HEK293T (cell line): ENCODE data around the gene ZMYND12.
A peak's percentile ranks its signal among the peaks of the same experiment; 100 is the strongest.
"Not testable (repeated sequence)": the region's sequence is repeated elsewhere in the genome, so short reads cannot be mapped to it uniquely, and the experiment has no call there.

Experiments
- CTCF ChIA-PET: fragments of 350-600 bp; formaldehyde crosslinking; extraction: SDS; loops from one replicate; lab custom pipeline; 2021; ENCODE audit warnings: antibody characterized with exemption, inconsistent platforms; lab: Yijun Ruan, JAX
- POLR2A ChIA-PET: fragments of 350-600 bp; formaldehyde crosslinking; extraction: SDS; loops from one replicate; lab custom pipeline; 2020; ENCODE audit warnings: antibody characterized with exemption, inconsistent platforms; lab: Yijun Ruan, JAX
- DNase-seq: peaks from one replicate; pipeline ENCODE4 v3.0.0; 2012; ENCODE audit warnings: mixed read lengths; ENCODE audit errors: extremely low spot score
- ARNT ChIP-seq: fragments of 450-650 bp; IDR thresholded peaks from 2 replicates; pipeline ENCODE4 v1.6.1; 2017; ENCODE audit warnings: mild to moderate bottlenecking
- BHLHE40 ChIP-seq: fragments of 450-650 bp; IDR thresholded peaks from 2 replicates; pipeline ENCODE4 v1.6.1; 2016; ENCODE audit warnings: mild to moderate bottlenecking, moderate library complexity, borderline replicate concordance
- CTBP1 ChIP-seq: fragments of 450-650 bp; IDR thresholded peaks from 2 replicates; pipeline ENCODE4 v1.6.1; 2016; ENCODE audit warnings: borderline replicate concordance
- ELF4 ChIP-seq: fragments of 450-650 bp; IDR thresholded peaks from 2 replicates; pipeline ENCODE4 v1.6.1; 2017; ENCODE audit warnings: antibody characterized with exemption
- FOXA1 ChIP-seq: fragments of 450-650 bp; IDR thresholded peaks from 2 replicates; pipeline ENCODE4 v1.6.1; 2016; ENCODE audit warnings: mild to moderate bottlenecking
- FOXK2 ChIP-seq: fragments of 450-650 bp; IDR thresholded peaks from 2 replicates; pipeline ENCODE4 v1.6.1; 2016; ENCODE audit warnings: mild to moderate bottlenecking
- FOXM1 ChIP-seq: fragments of 450-650 bp; IDR thresholded peaks from 2 replicates; pipeline ENCODE4 v1.6.1; 2017; ENCODE audit warnings: mild to moderate bottlenecking, borderline replicate concordance
- HDGF ChIP-seq: fragments of 450-650 bp; IDR thresholded peaks from 2 replicates; pipeline ENCODE4 v1.6.1; 2017; ENCODE audit warnings: antibody characterized with exemption, borderline replicate concordance
- L3MBTL2 ChIP-seq: fragments of 450-650 bp; conservative IDR thresholded peaks from 2 replicates; pipeline ENCODE4 v1.6.1; 2016; ENCODE audit warnings: mild to moderate bottlenecking
- LEF1 ChIP-seq: fragments of 450-650 bp; IDR thresholded peaks from 2 replicates; pipeline ENCODE4 v1.6.1; 2017; ENCODE audit warnings: mild to moderate bottlenecking, borderline replicate concordance
- NFRKB ChIP-seq: fragments of 450-650 bp; IDR thresholded peaks from 2 replicates; pipeline ENCODE4 v1.6.1; 2016; ENCODE audit warnings: mild to moderate bottlenecking, moderate library complexity
- PKNOX1 ChIP-seq: fragments of 450-650 bp; IDR thresholded peaks from 2 replicates; pipeline ENCODE4 v1.6.1; 2016
- SP1 ChIP-seq: fragments of 450-650 bp; IDR thresholded peaks from 2 replicates; pipeline ENCODE4 v1.6.1; 2017
- SUZ12 ChIP-seq: fragments of 450-650 bp; IDR thresholded peaks from 2 replicates; pipeline ENCODE4 v1.6.1; 2016; ENCODE audit warnings: mild to moderate bottlenecking
- TARDBP ChIP-seq: fragments of 450-650 bp; IDR thresholded peaks from 2 replicates; pipeline ENCODE4 v1.6.1; 2016
- ZNF384 ChIP-seq: fragments of 450-650 bp; IDR thresholded peaks from 2 replicates; pipeline ENCODE4 v1.6.1; 2016

The ZMYND12 gene

DNA sequence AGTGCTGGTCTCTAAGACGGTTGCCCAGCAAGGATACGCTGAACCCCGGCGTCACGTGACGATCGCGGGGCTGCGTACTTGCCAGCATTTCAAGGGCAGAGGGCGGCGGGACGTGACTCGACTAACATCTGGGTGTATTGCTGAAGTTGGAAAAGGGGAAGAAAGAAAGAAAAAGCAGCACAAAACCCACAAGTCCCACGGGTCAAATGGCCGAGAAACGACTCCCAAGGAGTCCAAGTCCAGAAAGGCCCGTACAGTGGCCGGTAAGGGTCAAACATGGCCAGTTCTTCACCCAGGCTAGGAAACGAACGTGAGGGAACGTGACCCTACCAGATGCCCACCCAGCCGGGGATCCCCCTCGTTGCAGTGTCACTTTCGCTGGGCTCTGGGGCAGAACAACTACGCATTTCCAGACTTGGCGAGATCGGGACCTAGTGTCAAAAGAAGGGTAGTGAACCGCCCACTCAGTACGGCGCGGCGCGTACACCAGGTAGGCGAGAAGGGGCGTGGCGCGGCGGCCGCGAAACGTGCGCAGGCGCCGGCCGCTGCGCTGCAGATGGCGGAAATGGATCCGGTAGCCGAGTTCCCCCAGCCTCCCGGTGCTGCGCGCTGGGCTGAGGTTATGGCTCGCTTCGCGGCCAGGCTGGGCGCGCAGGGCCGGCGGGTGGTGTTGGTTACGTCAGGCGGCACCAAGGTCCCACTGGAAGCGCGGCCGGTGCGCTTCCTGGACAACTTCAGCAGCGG lies at the start of gene ZMYND12, which contains the start of gene PPCS:
Gene ZMYND12 (minus strand): TSS at position 13 of the 744 bp plus-strand sequence. CDS start 25 bp downstream, outside the sequence.
Gene PPCS (plus strand): TSS at position 534 of the 744 bp plus-strand sequence. CDS start 23 bp downstream, at position 557.
- TF ChIP-seq SP1: no peak
- no peak for TF ChIP-seq CTBP1
- peak; percentile 72 for TF ChIP-seq L3MBTL2
- no peak for TF ChIP-seq LEF1
- no peak for TF ChIP-seq BHLHE40
- no peak for TF ChIP-seq ZNF384
- TF ChIP-seq FOXA1: no peak
- POLR2A ChIA-PET: interaction anchor here (0.9 to 1.6 kb wide), 4 partner anchors 10 to 76 kb away, joined by 3 to 9 read pairs (median 4); partner anchors contain the start of gene RIMKLA
- DNase-seq: peak; percentile 83
- CTCF ChIA-PET: no interaction called here

GRCh38 chr1:42504535-42505128 lies 48.8 kb upstream of the ZMYND12 start:
- ChIA-PET CTCF (no interaction called here), POLR2A (no interaction called here)
- TF ChIP-seq PKNOX1 (no peak), LEF1 (no peak), SUZ12 (no peak), FOXM1 (no peak), L3MBTL2 (no peak), CTBP1 (no peak), ELF4 (no peak), BHLHE40 (no peak)
- no peak for DNase-seq

- CTCF ChIA-PET, DNase-seq, POLR2A ChIA-PET: not testable (repeated sequence)
Measured at GRCh38 chr1:42502031-42502430, 46.2 kb upstream of the ZMYND12 start.

- POLR2A ChIA-PET: no interaction called here
- CTCF ChIA-PET: interaction anchor here (0.6 kb wide), 1 partner anchor 150 kb away, joined by 4 read pairs; no protein-coding TSS in a partner anchor
- TF ChIP-seq NFRKB: no peak
- no peak for DNase-seq
Measured at GRCh38 chr1:42490237-42490636, 34.4 kb upstream of the ZMYND12 start.

DNA sequence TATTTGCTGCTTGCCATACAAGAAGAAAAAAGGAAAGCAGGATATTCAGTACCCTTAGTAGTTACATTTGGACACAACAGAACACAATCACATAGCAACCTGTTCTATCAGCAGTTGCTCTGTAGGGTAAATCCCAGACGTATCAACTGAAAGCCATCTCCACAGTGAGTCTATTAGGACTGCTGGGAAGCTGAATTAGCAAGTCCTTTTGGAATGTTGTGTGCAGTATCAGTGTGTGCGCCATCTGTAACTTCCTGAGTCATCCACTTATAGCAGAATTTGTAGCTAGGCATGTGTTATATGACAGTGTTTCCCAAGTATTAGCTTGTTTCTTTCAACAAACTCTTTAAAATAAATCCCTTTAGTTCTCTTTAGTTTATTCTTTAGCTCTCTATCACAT lies 28.6 kb upstream of the ZMYND12 start:
- ChIA-PET POLR2A (no interaction called here), CTCF (no interaction called here)
- no peak for DNase-seq
- TF ChIP-seq L3MBTL2: no peak
- TF ChIP-seq ELF4: no peak
- TF ChIP-seq TARDBP: no peak
- no peak for TF ChIP-seq LEF1
- TF ChIP-seq BHLHE40: no peak
- no peak for TF ChIP-seq SP1

- TF ChIP-seq FOXK2 (no peak), ZNF384 (0 out of 2 replicates have a peak, but pooled peaks have one; percentile 19), NFRKB (no peak), BHLHE40 (no peak), PKNOX1 (peak; percentile 48), L3MBTL2 (no peak), FOXM1 (no peak), ELF4 (no peak), ARNT (no peak), HDGF (no peak)
- no peak for DNase-seq
- CTCF ChIA-PET: interaction anchor here (0.6 kb wide), 1 partner anchor 154 kb away, joined by 4 read pairs; no protein-coding TSS in a partner anchor
- POLR2A ChIA-PET: no interaction called here
Measured at GRCh38 chr1:42482635-42483153, 26.9 kb upstream of the ZMYND12 start.

DNA sequence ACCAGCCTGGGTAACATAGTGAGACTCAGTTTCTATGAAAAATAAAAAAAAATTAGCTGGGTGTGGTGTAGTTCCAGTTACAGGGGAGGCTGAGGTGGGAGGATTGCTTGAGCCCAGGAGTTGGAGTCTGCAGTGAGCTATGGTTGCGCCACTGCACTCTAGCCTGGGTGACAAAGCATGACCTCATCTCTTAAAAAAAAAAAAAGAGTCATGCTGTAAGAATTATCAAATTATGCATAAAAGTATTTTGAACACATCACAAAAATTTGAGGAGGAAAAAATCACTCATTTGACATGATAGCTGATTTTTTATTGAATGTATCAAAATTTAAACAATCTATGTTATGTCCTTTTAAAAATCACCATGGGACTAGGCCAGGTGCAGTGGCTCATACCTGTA lies 25.1 kb upstream of the ZMYND12 start:
- TF ChIP-seq FOXA1: no peak
- no peak for TF ChIP-seq FOXM1
- TF ChIP-seq NFRKB: no peak
- no peak for TF ChIP-seq BHLHE40
- TF ChIP-seq ELF4: no peak
- TF ChIP-seq FOXK2: no peak
- no peak for TF ChIP-seq L3MBTL2
- no peak for TF ChIP-seq ARNT
- no peak for TF ChIP-seq HDGF
- TF ChIP-seq SUZ12: no peak
- TF ChIP-seq TARDBP: no peak
- TF ChIP-seq PKNOX1: no peak
- no peak for TF ChIP-seq LEF1
- TF ChIP-seq SP1: no peak
- TF ChIP-seq ZNF384: no peak
- no peak for TF ChIP-seq CTBP1
- DNase-seq: no peak
- ChIA-PET POLR2A (no interaction called here), CTCF (no interaction called here)
